ENCODE results near the gene KLRC3. TPM values are rescaled to one million over a fixed set of nuclear protein-coding genes. Genes with fewer than 3 reads are reported as not detected.
"Not testable (repeated sequence)": the region's sequence is repeated elsewhere in the genome, so short reads cannot be mapped to it uniquely, and the experiment has no call there.

The KLRC3 gene
- total RNA-seq, 4 donors from 2014 or later, result not detected

DNA sequence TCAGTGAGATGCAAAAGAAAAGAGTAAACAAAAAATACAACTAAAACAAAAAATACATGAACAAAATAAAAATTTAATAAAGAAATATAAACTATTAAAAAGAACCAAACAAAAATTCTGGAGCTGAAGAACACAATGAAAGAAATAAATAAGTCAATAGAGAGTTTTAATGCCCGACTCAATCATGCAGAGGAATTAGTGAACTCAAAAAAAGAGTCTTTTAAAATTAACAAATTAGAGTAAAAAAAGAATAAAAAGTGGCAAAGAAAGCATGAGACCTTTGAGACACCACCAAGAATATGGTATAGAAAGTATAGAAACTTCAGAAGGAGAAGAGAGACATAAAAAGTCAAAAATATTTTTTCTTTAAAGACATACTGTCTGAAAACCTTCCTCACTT, 35.4 kb upstream of the KLRC3 start:
- intact Hi-C loops (cut with DNase I; ENCODE audit: low total_unique reads) (loop anchor here (5.0 kb wide), 1 partner anchor 1677 kb away; no protein-coding TSS in a partner anchor), in situ Hi-C loops (cut with MboI; ENCODE audit: low pct_ligation_motif_present in 1 of 4, low pct_unique_long_range_greater_than_20kb in 1 of 4, low sequenced_read_pairs in 3 of 4) (no loop called here)
- Histone ChIP-seq H3K27ac (no peak overlapping the region), H3K4me1 (peaks cover 0 to 4% (median 0%) of the 10 kb centered on the region in 4 donors), H3K9me3 (peaks cover 0 to 4% of the 10 kb centered on the region in 2 donors), H3K36me3 (no peaks in the 10 kb centered on the region), H3K27me3 (no peaks in the 10 kb centered on the region), H3K4me3 (no peak overlapping the region)
- DNase-seq, result no peak
- TF ChIP-seq POLR2AphosphoS5 (IDR thresholded peaks at IDR 0.05), result no peak
- no peak for TF ChIP-seq EP300 (IDR thresholded peaks at IDR 0.05; ENCODE audit: low read depth)
- TF ChIP-seq POLR2A (IDR thresholded peaks at IDR 0.05), result no peak
- TF ChIP-seq CTCF (IDR thresholded peaks at IDR 0.05), result no peak
- 71 to 93% methylated on average over 1 of the region's 1 CpG for WGBS, 2 donors (ENCODE audit: low coverage in 1 of 2)

GRCh38 chr12:10454531-10454930, 34.1 kb upstream of the KLRC3 start:
- H3K4me3 ChIP-seq, result no peak overlapping the region
- H3K4me1 ChIP-seq, result peaks cover 0 to 4% (median 0%) of the 10 kb centered on the region in 4 donors
- intact Hi-C loops (cut with DNase I; ENCODE audit: low total_unique reads), result no loop called here
- H3K9me3 ChIP-seq, result peaks cover 0 to 4% of the 10 kb centered on the region in 2 donors
- WGBS, 2 donors (ENCODE audit: low coverage in 1 of 2), result 69% methylated on average over 1 of the region's 1 CpG; no CpG with 5 or more reads in 1 of the 2 donors
- in situ Hi-C loops (cut with MboI; ENCODE audit: low pct_ligation_motif_present in 1 of 4, low pct_unique_long_range_greater_than_20kb in 1 of 4, low sequenced_read_pairs in 3 of 4), result no loop called here
- H3K36me3 ChIP-seq, result no peaks in the 10 kb centered on the region
- H3K27ac ChIP-seq, result no peak overlapping the region
- DNase-seq, result no peak
- TF ChIP-seq CTCF (IDR thresholded peaks at IDR 0.05) (no peak), POLR2A (IDR thresholded peaks at IDR 0.05) (no peak), POLR2AphosphoS5 (IDR thresholded peaks at IDR 0.05) (no peak), EP300 (IDR thresholded peaks at IDR 0.05; ENCODE audit: low read depth) (no peak)
- H3K27me3 ChIP-seq, result no peaks in the 10 kb centered on the region

GRCh38 chr12:10453156-10453555, 32.8 kb upstream of the KLRC3 start, which contains the start of gene KLRC1:
TSS of gene KLRC1 (minus strand) at chr12:10453377. CDS start at chr12:10451156, 2,221 bp downstream.
- Histone ChIP-seq H3K36me3 (no peaks in the 10 kb centered on the region), H3K9me3 (peaks cover 0 to 4% of the 10 kb centered on the region in 2 donors), H3K4me3 (no peak within 1 kb of the TSS), H3K4me1 (peaks cover 0 to 4% (median 0%) of the 10 kb centered on the region in 4 donors), H3K27ac (no peak within 1 kb of the TSS), H3K27me3 (no peaks in the 10 kb centered on the region)
- no peak for DNase-seq
- 31 to 32% methylated on average over 2 of the region's 2 CpGs for WGBS, 2 donors (ENCODE audit: low coverage in 1 of 2)
- TF ChIP-seq POLR2A (IDR thresholded peaks at IDR 0.05) (no peak), POLR2AphosphoS5 (IDR thresholded peaks at IDR 0.05) (no peak), CTCF (IDR thresholded peaks at IDR 0.05) (no peak), EP300 (IDR thresholded peaks at IDR 0.05; ENCODE audit: low read depth) (no peak)
- in situ Hi-C loops (cut with MboI; ENCODE audit: low pct_ligation_motif_present in 1 of 4, low pct_unique_long_range_greater_than_20kb in 1 of 4, low sequenced_read_pairs in 3 of 4) (no loop called here), intact Hi-C loops (cut with DNase I; ENCODE audit: low total_unique reads) (no loop called here)

DNA sequence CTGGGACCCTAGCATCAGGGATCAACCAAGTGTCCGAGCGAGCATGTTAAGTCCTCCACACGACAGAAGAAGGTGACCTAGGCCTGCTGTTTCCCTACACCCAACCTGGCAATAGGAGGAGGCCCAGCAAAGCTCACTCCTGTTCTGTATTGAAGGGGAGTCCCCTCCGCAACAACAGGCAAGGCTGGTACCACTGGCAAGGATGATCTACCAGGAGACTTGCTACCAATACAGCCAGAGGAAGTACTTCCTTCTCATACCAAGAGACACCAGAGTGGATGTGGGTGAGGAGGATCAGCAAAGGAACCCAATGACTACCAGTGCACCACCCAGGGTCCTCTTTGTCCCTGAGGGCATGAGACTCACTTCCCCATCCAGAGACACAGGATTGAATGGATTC, 27.8 kb upstream of the KLRC3 start:
- intact Hi-C loops (cut with DNase I; ENCODE audit: low total_unique reads) (no loop called here), in situ Hi-C loops (cut with MboI; ENCODE audit: low pct_ligation_motif_present in 1 of 4, low pct_unique_long_range_greater_than_20kb in 1 of 4, low sequenced_read_pairs in 3 of 4) (no loop called here)
- Histone ChIP-seq H3K4me3 (no peak overlapping the region), H3K9me3 (no peaks in the 10 kb centered on the region), H3K27ac (no peak overlapping the region), H3K27me3 (no peaks in the 10 kb centered on the region), H3K4me1 (no peaks in the 10 kb centered on the region), H3K36me3 (no peaks in the 10 kb centered on the region)
- TF ChIP-seq POLR2AphosphoS5 (IDR thresholded peaks at IDR 0.05) (no peak), CTCF (IDR thresholded peaks at IDR 0.05) (no peak), EP300 (IDR thresholded peaks at IDR 0.05; ENCODE audit: low read depth) (no peak), POLR2A (IDR thresholded peaks at IDR 0.05) (no peak)
- DNase-seq, result no peak
- WGBS, 2 donors (ENCODE audit: low coverage in 1 of 2), result 90 to 98% methylated on average over 2 to 4 of the region's 4 CpGs

GRCh38 chr12:10446052-10446451, 25.7 kb upstream of the KLRC3 start:
- H3K4me3 ChIP-seq; DNase-seq; H3K9me3 ChIP-seq; intact Hi-C loops (cut with DNase I; ENCODE audit: low total_unique reads); H3K27ac ChIP-seq; H3K36me3 ChIP-seq; in situ Hi-C loops (cut with MboI; ENCODE audit: low pct_ligation_motif_present in 1 of 4, low pct_unique_long_range_greater_than_20kb in 1 of 4, low sequenced_read_pairs in 3 of 4); H3K4me1 ChIP-seq; H3K27me3 ChIP-seq: not testable (repeated sequence)
- WGBS, 2 donors (ENCODE audit: low coverage in 1 of 2), result 79 to 96% methylated on average over 5 of the region's 5 CpGs

- DNase-seq; H3K4me3 ChIP-seq; H3K27me3 ChIP-seq; in situ Hi-C loops (cut with MboI; ENCODE audit: low pct_ligation_motif_present in 1 of 4, low pct_unique_long_range_greater_than_20kb in 1 of 4, low sequenced_read_pairs in 3 of 4); H3K9me3 ChIP-seq; H3K36me3 ChIP-seq; H3K27ac ChIP-seq; H3K4me1 ChIP-seq; intact Hi-C loops (cut with DNase I; ENCODE audit: low total_unique reads): not testable (repeated sequence)
- WGBS, 2 donors (ENCODE audit: low coverage in 1 of 2), result 92 to 100% methylated on average over 1 to 8 of the region's 8 CpGs
Observed at GRCh38 chr12:10441144-10441543, 20.7 kb upstream of the KLRC3 start.

DNA sequence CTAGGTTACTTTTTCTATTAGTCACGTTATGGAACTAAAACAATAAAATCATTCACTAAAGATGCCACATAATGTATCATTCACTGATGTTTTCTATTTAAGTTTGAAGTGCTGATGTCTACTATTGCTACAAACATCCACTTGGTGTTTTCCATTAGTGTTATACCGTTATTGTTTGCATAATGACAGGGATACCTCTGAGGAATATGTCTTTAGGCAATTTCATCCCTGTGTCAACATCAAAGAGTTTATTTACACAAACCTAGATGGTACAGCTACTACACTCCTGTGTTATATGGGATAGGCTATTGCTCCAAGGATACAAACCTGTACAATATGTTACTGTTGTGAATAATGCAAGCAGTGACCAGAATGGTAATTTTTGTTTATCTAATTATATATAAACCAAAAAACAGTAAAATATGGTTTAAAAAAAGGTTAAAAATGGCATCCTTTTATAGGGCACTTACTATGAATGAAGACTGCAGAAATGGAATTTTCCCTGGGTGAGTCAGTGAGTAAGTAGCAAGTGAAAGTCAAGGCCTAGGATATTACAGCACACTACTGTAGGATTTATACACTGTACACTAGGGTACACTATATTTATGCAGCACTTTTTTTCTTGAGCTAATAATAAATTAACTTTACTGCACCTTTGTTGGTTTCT, 19.3 kb upstream of the KLRC3 start:
- 55 to 61% methylated on average over 2 of the region's 2 CpGs for WGBS, 2 donors (ENCODE audit: low coverage in 1 of 2)
- H3K4me3 ChIP-seq; H3K9me3 ChIP-seq; intact Hi-C loops (cut with DNase I; ENCODE audit: low total_unique reads); DNase-seq; H3K4me1 ChIP-seq; H3K27ac ChIP-seq; H3K27me3 ChIP-seq; H3K36me3 ChIP-seq; in situ Hi-C loops (cut with MboI; ENCODE audit: low pct_ligation_motif_present in 1 of 4, low pct_unique_long_range_greater_than_20kb in 1 of 4, low sequenced_read_pairs in 3 of 4): not testable (repeated sequence)

Measured in transverse colon (tissue), 4 donors.